Upper lobe of left lung (tissue), 4 donors: ENCODE measurements around the gene CDH13.

Experiments
- POLR2A ChIP-seq, 4 donors: fragments of 450-650 bp; IDR thresholded peaks; one replicate each; pipeline ENCODE4 v1.5.1; 2016 to 2017; ENCODE audit warnings: antibody characterized with exemption in 4 of 4, mild to moderate bottlenecking in 2 of 4
- TF ChIP-seq, protein P1 (sequence below), 6 experiments: fragments of 450-650 bp in 4 of 6; fragments of 200-600 bp in 2 of 6; sonication (generic) in 2 of 6; IDR thresholded peaks; one replicate each; pipeline ENCODE4 v1.5.1; 2016 to 2019; ENCODE audit warnings: antibody characterized with exemption in 6 of 6

GRCh38 chr16:83574388-83574787 lies 947.6 kb downstream of the CDH13 start:
- no peak for TF ChIP-seq POLR2A (IDR thresholded peaks at IDR 0.05)
- TF ChIP-seq, protein P1, sequence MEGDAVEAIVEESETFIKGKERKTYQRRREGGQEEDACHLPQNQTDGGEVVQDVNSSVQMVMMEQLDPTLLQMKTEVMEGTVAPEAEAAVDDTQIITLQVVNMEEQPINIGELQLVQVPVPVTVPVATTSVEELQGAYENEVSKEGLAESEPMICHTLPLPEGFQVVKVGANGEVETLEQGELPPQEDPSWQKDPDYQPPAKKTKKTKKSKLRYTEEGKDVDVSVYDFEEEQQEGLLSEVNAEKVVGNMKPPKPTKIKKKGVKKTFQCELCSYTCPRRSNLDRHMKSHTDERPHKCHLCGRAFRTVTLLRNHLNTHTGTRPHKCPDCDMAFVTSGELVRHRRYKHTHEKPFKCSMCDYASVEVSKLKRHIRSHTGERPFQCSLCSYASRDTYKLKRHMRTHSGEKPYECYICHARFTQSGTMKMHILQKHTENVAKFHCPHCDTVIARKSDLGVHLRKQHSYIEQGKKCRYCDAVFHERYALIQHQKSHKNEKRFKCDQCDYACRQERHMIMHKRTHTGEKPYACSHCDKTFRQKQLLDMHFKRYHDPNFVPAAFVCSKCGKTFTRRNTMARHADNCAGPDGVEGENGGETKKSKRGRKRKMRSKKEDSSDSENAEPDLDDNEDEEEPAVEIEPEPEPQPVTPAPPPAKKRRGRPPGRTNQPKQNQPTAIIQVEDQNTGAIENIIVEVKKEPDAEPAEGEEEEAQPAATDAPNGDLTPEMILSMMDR (IDR thresholded peaks at IDR 0.05) = no peak
